Right lobe of liver (tissue), 4 donors: ENCODE results near the gene SDK1.

Experiments
- POLR2A ChIP-seq: fragments of 450-650 bp; IDR thresholded peaks from one replicate; pipeline ENCODE4 v1.6.1; 2017; ENCODE audit warnings: antibody characterized with exemption, mild to moderate bottlenecking
- TF ChIP-seq, protein P1 (sequence below), 4 donors: fragments of 200-600 bp in 3 of 4; fragments of 450-650 bp in 1 of 4; IDR thresholded peaks; one replicate each; pipeline versions ENCODE4 v1.5.1 to v1.8.0; 2016 to 2022; ENCODE audit warnings: antibody characterized with exemption in 4 of 4, mild to moderate bottlenecking in 2 of 4
- donor health status: DM: no; HTN: no; CAD: no.
- donor health status: DM: no; HTN: no; CAD: no.
- donor health status: DM: no; HTN: yes; CAD: no.

DNA sequence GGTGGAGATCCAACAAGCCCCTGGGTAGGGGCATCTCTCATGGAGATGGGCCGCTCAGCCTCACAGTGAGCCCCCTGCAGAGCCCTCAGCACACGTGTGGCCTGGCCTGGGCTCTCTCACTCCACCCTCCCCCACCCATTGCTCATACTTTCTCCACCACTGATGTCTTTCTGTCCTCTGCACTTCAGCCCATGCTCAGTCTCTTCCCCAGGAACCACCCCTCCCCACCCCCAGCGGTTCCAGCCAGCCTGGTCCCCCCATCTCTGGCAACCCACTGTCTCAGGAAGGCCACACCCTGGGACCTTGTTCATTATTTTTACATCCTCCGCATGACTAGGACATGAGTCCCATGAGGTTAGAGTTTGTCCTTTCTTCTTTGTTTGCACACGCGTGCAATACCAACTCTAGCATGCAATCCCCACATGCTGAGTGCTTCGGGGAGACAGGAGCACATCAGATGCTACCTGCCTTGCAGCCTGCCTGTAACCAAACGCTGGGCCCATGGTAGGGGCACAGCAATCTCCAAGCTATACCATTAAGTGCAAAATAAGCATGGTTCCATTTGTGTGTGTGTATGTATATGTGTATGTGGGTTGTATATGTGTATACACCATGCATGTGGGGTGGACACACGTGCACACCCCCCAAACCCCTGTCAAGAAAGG is 972.6 kb downstream of the SDK1 start:
- no peak for TF ChIP-seq POLR2A
- TF ChIP-seq, protein P1, sequence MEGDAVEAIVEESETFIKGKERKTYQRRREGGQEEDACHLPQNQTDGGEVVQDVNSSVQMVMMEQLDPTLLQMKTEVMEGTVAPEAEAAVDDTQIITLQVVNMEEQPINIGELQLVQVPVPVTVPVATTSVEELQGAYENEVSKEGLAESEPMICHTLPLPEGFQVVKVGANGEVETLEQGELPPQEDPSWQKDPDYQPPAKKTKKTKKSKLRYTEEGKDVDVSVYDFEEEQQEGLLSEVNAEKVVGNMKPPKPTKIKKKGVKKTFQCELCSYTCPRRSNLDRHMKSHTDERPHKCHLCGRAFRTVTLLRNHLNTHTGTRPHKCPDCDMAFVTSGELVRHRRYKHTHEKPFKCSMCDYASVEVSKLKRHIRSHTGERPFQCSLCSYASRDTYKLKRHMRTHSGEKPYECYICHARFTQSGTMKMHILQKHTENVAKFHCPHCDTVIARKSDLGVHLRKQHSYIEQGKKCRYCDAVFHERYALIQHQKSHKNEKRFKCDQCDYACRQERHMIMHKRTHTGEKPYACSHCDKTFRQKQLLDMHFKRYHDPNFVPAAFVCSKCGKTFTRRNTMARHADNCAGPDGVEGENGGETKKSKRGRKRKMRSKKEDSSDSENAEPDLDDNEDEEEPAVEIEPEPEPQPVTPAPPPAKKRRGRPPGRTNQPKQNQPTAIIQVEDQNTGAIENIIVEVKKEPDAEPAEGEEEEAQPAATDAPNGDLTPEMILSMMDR (IDR thresholded peaks at IDR 0.05): no peak
